Left kidney (tissue), 1 donor: ENCODE measurements around the gene TIMM22. TPM values are rescaled to one million over a fixed set of nuclear protein-coding genes. Genes with fewer than 3 reads are reported as not detected.

Experiments
- polyA plus RNA-seq: library from polyadenylated mRNA; unstranded; fragments of 120-200 nt; gene quantifications from one replicate; pipeline ENCODE4 v1.2.1, GENCODE V29; 2013; ENCODE audit not compliant: insufficient read length

The TIMM22 gene
- polyA plus RNA-seq, 1 donor = 14.4 TPM

Other genes starting within 250 kb of the TIMM22 start
- gene GEMIN4, start 244.9 kb upstream of the TIMM22 start, polyA plus RNA-seq = 21.6 TPM
- 127 TPM for gene GLOD4, start 214.8 kb upstream of the TIMM22 start, polyA plus RNA-seq
- 22.2 TPM for gene MRM3, start 214.8 kb upstream of the TIMM22 start, polyA plus RNA-seq
- gene NXN, start 17.4 kb upstream of the TIMM22 start, polyA plus RNA-seq = 32.7 TPM
- gene ABR, start 182.9 kb downstream of the TIMM22 start, polyA plus RNA-seq = 49.2 TPM